ENCODE measurements around the gene RSPH10B2.
"Not testable (repeated sequence)": the region's sequence is repeated elsewhere in the genome, so short reads cannot be mapped to it uniquely, and the experiment has no call there.

Gene RSPH10B2

DNA sequence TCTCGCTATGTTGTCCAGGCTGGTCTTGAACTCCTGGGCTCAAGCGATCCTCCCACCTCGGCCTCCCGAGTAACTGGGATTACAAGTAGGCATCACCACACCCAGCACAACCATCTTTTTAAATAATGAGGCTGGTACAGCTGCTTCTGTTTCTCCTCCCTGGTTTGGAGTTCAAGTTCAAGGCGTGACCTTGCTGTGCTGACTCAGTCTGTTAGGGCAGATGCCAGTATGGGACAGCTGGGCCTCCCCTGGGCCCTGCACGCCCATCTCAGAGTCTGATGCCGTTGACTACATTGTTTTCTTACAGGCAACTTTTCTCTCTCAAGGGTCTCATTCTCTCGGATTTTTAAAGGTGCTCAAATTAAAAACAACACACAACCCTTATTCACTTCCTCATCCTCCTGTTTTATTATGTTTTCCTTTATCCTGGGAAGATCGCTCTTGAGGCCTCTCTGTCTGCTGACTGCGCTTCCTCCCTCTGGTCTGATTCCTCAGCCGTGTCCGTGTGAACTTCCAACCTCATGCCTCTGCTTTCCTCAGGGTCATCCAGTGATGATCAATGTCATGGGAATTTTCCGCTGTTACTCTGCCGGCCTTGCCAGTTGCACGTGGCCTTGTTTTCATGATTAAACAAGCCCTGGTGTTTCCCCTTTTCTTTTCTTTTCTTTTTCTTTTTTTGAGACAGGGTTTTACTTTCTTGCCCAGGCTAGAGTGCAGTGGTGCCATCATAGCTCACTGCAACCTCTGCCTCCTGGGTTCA lies 38.4 kb downstream of the RSPH10B2 start:
- not testable (repeated sequence) for DNase-seq

DNA sequence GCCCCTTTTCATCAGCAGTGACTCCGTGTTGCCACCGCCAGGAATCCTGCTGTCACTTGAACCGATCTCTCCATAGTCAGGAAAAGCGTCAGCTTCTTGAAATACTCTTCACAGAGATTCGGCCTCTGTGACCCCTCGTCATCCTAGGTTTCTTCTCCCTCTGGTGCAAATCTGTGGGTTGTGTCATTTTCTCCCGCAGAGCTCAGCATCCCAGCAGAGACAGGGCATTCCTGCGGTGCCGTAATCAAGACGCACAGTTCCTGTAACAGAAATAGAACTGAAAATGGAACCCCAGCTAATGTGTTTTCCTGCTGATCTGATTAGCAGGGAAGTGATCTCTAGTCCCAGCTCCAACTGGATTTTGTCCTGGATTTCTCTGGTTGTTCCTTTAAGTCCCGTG lies 40.4 kb downstream of the RSPH10B2 start:
- not testable (repeated sequence) for DNase-seq

- not testable (repeated sequence) for DNase-seq
Observed at GRCh38 chr7:6797218-6797617, 43.3 kb downstream of the RSPH10B2 start.

- not testable (repeated sequence) for DNase-seq
Observed at GRCh38 chr7:6798047-6798446, 44.1 kb downstream of the RSPH10B2 start.

GRCh38 chr7:6799887-6800286 lies 46.0 kb downstream of the RSPH10B2 start:
- DNase-seq = not testable (repeated sequence)

GRCh38 chr7:6800331-6800730 lies 46.4 kb downstream of the RSPH10B2 start:
- DNase-seq = not testable (repeated sequence)

DNA sequence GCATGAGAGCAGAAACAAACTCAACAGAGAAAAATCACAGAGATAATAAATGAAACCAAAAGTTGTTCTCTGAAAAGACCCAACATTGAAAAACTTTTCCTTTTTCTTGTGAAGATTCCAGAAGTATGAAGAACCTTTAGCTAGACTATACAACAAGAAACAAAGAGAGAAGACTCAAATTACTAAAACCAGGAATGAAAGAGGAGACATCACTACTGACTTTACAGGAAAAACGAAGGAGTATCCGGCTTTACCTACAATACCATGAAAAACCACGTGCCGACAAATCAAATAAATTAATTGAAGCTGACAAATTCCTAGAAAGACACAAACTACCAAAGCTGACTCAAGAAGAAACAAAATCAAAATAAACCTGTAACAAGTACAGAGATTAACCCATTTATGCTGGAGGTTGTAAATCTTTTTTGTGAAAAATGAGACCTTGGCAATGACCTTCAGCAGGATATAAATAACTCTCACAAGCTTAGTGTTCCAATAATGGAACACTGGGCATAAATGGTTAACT lies 53.6 kb downstream of the RSPH10B2 start:
- not testable (repeated sequence) for DNase-seq

DNA sequence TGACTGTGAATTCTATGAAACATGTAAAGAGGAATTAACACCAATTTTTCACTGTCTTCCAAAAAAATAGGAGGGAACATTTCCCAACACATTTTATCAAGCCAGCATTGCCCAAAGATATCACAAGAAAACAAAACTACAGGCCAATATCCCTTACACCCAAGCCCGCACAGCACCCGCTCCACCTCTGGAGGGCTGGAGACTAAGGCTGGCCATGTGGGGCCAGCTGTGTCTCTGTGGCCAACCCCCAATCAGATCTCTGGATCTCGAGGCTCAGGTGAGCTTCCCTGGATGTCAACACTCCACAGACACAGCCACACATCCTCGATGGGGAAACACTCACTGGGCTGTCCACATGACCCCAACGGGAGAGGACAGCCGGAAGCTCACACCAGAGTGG lies 54.1 kb downstream of the RSPH10B2 start:
- not testable (repeated sequence) for DNase-seq

- DNase-seq = not testable (repeated sequence)
Observed at GRCh38 chr7:6813011-6813410, 59.1 kb downstream of the RSPH10B2 start.

GRCh38 chr7:6815470-6815869 lies 61.6 kb downstream of the RSPH10B2 start:
- DNase-seq = not testable (repeated sequence)

DNA sequence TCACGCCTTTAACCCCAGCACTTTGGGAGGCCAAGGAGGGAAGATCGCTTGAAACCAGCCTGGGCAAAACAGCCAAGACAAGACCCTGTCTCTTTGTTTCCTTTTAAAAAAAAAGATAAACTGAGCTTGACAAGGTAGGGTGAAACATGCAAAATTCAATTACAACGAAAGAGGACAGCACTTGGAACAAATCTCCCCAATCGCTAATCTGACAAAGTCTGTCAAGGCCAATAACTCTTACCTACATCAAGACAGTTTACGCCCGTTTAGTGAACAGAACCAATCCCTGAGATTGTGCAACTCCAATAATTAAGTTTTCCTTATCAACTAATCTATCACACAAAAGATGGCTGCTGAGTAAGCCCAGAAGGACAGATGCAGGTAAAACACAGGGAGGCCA lies 67.7 kb downstream of the RSPH10B2 start:
- not testable (repeated sequence) for DNase-seq

- not testable (repeated sequence) for DNase-seq
Observed at GRCh38 chr7:6825236-6826125, 71.6 kb downstream of the RSPH10B2 start.

DNA sequence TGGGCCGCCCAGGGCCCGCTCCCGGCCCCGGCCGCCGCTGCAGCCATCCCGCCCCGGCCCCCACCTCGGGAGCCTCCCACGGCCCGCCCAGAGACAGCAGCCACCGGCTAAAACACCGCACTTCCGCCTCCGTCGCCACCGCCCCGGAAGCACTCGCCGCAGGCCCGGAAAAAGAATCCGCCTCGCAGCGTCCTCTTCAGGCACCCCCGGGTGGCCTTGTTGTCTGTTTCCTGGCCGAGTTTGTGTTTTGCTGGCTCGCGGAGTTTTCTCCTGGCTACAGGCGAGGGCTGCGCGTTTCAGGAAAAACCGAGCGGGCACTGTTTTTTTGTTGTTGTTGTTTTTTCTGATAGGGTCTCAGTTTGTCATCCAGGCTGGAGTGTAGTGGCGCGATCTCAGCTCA lies 72.2 kb downstream of the RSPH10B2 start, which contains the start of gene CCZ1B:
Gene CCZ1B (minus strand): TSS at position 125 of the 400 bp plus-strand sequence. CDS start 78 bp downstream, at position 47.
- peak; percentile 91 to 95 for DNase-seq

- DNase-seq = not testable (repeated sequence)
Observed at GRCh38 chr7:6827180-6827579, 73.3 kb downstream of the RSPH10B2 start.

DNA sequence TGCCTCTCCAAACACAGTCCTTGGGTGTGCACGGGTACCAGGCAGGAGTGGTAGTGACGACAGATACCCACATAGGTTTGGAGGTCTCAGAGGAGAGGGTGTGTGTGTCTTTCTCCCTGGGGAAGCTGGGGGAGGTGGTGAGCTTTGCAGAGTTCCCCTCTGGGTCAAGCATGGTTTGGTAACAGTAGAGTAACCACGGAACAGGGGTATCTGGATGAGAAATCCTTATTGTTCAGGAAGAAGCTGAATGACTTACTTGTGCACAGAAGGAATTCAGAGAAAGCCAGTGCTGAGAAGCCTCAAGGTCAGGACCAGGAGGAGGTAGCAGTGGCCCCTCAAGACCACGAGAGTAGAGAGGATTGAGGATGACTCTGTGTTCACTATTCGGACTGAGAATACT lies 75.7 kb downstream of the RSPH10B2 start:
- DNase-seq = not testable (repeated sequence)

DNA sequence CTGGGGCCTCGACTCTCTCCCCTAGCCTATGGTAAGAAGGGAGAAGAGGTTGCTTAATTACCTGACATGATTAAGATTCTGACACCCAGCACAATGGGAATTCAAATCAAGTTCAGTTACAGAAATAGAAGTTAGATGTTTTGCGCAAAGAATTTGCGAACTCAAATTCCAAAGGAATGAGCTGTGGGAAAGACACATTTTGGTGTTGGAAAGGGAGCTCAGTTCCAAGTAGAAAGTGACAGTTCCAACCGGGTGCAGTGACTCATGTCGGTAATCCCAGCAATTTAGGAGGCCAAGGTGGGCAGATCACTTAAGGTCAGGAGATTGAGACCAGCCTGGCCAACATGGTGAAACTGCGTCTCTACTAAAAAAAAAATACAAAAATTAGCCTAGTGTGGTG lies 76.1 kb downstream of the RSPH10B2 start:
- DNase-seq = not testable (repeated sequence)

GRCh38 chr7:6831018-6831725 lies 77.3 kb downstream of the RSPH10B2 start:
- no peak for DNase-seq

DNA sequence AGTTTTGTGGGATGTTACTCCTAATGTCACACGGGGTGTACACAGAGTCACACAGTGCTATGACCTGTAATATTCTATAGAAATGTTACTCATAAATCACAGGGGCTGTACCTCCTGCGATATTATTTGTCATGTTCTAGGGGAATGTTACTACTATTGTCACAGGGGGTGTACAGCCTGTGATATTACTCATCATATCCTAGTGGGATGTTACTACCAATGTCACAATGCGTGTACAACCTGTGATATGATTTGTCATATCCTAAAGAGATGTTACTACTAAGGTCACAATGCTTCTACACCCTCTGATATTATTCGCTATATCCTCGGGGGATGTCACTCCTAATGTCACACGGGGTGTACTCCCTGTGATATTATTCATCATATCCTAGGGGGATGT lies 79.7 kb downstream of the RSPH10B2 start:
- DNase-seq = no peak

DNA sequence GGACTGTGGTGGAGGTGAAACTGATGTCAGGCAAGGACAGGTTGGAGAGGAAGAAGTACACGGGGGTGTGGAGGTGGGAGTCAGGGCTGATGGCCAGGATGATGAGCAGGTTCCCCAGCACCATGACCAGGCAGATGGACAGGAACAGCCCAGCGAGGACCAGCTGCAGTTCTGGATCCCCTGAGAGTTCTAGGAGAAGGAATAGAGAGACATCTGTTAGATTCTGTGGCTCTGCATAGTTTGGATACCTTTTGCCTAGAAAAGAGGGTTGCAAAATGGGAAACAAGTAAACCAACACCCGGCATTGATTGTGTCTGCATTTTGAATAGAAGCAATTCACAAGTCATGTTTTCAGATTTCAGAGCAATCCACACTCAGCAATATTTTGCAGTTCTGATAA lies 81.6 kb downstream of the RSPH10B2 start:
- not testable (repeated sequence) for DNase-seq

DNA sequence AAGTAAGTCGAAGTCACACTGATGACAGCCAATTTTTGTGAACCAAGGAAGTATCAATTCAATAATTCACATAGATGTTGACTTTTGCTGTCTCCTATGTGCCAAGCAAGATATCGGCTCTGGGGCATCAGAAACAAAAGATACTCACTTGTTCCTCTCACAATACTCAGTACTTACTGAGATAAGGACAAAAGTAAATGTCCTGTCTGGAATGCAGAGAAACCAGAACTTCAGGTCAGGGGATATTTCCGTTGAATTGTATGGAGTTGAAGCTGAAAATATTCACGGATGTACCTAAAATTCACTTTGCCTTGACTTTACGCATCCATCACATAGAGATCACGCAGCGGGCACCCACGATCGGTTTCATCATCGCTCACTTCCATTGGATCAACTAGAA lies 83.2 kb downstream of the RSPH10B2 start:
- not testable (repeated sequence) for DNase-seq

- not testable (repeated sequence) for DNase-seq
Observed at GRCh38 chr7:6842278-6842921, 88.5 kb downstream of the RSPH10B2 start.

DNA sequence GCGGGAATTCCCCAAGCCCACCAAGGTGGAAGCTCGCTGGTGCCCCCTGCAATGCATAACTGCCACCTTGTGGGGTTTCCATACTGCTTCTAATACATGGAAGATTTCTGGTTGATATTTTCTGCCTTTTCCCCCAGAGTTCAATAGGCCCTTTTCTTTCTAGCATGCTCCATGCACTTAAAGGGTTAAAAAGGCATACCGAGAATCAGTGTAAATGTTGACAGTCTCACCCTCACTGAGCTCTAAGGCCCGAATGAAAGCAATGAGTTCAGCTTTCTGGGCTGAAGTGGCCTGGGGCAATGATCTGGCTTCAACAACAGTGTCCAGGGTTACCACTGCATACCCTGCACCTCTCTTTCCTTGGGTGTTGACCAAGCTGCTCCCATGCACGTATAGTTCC lies 89.2 kb downstream of the RSPH10B2 start:
- DNase-seq = not testable (repeated sequence)

Data from activated CD4-positive, alpha-beta T cell treated with anti-CD3 and anti-CD28 coated beads, Interleukin-2, amount 50 U/mL, for 48 hours (primary cell).